Measurements from ENCODE around the gene MEGF6. TPM values are rescaled to one million over a fixed set of nuclear protein-coding genes. Genes with fewer than 3 reads are reported as not detected.

The MEGF6 gene
- total RNA-seq, 1 donor from 2014 or later = 57.1 TPM

DNA sequence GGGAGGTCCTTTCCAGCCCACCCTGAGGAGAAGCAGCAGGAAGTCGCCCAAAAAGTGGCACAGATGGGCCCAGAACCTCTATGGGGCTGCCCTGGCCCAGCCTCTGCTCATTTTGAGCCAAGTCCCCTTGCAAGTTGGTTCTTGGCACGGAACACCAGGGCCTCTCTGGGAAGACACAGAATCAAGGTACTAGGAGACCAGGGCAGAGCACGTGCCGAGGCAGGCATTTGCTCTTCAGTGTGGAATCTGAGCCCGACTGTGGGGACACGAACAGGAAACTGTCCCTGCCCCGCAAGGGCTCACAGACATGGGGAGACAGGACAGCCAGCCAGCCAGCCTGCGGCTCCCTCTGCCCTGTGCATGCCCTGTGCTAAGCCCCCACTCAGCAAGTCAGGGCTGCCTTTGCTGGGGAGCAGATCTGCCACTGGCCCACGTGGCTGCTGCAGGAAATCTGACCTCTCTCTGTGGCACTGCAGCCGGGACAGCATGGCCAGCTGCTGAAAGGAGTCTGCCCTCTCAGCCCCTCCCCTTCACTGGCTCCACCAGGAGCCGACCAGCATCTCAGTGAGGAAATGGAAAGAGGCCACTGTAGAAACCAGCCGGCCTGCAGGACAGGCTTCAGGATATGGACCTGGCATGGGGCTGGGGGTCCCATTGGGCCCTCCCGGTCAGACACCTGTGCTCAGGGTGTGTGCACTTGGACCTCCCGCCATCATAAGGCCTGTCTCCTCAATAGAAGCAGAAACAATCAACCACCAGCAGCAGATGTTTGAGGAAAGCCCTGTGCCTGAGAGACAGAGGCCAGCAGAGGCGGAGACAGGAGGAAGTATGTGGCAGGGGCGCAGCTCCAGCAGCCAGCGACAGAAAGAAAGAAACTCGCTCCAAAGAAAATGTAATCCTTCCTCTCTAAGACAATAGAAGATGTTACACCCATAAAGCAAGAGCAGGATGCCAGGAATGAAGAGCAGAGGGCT is 153.1 kb downstream of the MEGF6 start:
- Histone ChIP-seq H3K27me3 (ENCODE audit: low read depth) (peaks cover 10% of the 10 kb centered on the region), H3K4me3 (no peak overlapping the region), H3K36me3 (no peaks in the 10 kb centered on the region), H3K9me3 (no peaks in the 10 kb centered on the region), H3K4me1 (peaks cover 18% of the 10 kb centered on the region), H3K27ac (no peak overlapping the region)
- DNase-seq (no peak), ATAC-seq (no peak)
- TF ChIP-seq CTCF (IDR thresholded peaks at IDR 0.05) = no peak
- intact Hi-C loops (cut with DNase I) = no loop called here

DNA sequence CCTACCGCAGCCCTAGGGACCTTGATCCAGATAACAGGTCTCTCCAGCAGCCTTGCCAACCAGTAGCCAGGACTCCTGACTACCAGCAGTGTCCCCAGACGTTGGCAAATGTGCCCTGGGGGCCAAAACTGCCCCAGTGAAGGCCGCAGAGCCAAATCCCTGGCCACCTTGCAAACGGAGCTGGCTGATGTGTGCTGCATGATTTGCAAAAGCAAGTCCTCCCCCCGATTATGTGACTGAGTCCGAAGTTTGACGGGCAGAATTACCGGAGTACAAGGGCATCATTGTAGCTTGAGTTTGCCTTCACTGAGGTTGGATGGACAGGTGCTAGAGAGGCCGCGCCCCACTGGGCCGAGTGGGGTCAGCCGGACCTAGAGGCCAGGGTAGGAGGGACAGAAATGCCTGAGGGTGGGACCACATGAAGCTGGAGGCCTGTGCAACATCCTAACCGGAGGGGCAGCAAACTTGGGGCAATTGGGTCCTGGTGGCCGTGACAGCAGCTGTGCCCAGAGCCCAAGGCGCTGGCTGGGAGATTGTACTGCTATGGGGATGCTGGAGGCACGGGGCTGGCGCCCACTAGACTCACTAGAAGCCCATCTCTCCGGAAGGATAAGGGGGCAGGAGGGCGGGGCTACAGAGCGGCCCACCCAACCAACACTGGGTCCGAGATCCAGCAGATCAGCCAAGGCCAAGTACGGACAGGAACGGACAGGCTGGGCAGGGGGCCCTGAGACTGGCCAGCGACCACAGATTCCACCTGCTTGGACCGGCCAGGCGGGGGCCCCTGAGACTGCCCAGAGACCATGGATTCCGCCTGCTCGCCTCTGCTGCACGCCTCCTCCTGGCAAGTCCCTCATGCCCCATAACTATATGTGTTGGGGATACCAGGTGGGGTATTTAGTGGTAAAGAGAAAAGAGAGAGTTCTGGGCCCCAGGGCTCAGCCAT is 154.1 kb downstream of the MEGF6 start:
- no peaks in the 10 kb centered on the region for H3K36me3 ChIP-seq
- no peaks in the 10 kb centered on the region for H3K9me3 ChIP-seq
- H3K4me1 ChIP-seq = peaks cover 21% of the 10 kb centered on the region
- H3K27me3 ChIP-seq (ENCODE audit: low read depth) = peaks cover 17% of the 10 kb centered on the region
- no peak overlapping the region for H3K4me3 ChIP-seq
- intact Hi-C loops (cut with DNase I) = no loop called here
- H3K27ac ChIP-seq = no peak overlapping the region
- ATAC-seq (no peak), DNase-seq (no peak)
- no peak for TF ChIP-seq CTCF (IDR thresholded peaks at IDR 0.05)

DNA sequence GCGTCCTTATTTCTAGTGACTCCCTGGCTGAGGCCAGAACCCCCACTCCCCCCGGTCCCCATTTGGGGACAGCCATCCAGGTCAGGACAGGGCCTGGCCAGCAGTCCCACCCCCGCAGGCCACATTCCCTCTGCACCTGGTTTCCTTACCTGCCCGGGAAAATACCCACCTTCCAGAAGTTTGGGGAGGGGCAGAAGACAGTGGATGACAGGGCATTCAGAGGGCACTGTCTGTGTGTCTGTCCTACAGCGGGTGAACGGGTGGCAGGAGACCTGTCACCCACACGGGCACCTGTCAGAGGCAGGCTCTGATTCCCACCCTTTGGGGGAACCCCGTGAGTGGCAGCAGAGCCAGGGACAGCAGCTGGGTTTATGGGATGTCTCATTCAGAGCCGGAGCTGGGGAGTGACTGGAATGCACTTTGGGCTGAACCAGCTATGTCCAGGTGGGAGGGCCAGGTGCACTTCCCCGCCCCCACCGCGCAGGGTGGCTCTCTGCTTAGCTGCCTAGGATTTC is 154.8 kb downstream of the MEGF6 start:
- no peaks in the 10 kb centered on the region for H3K9me3 ChIP-seq
- TF ChIP-seq CTCF (IDR thresholded peaks at IDR 0.05) = no peak
- peaks cover 21% of the 10 kb centered on the region for H3K4me1 ChIP-seq
- ATAC-seq = no peak
- H3K27ac ChIP-seq = no peak overlapping the region
- no peak for DNase-seq
- no peak overlapping the region for H3K4me3 ChIP-seq
- intact Hi-C loops (cut with DNase I) = no loop called here
- peaks cover 23% of the 10 kb centered on the region for H3K27me3 ChIP-seq (ENCODE audit: low read depth)
- no peaks in the 10 kb centered on the region for H3K36me3 ChIP-seq

- Histone ChIP-seq H3K4me1 (peaks cover 21% of the 10 kb centered on the region), H3K27me3 (ENCODE audit: low read depth) (peaks cover 23% of the 10 kb centered on the region), H3K36me3 (no peaks in the 10 kb centered on the region), H3K27ac (no peak overlapping the region), H3K4me3 (no peak overlapping the region), H3K9me3 (no peaks in the 10 kb centered on the region)
- intact Hi-C loops (cut with DNase I) = no loop called here
- no peak for ATAC-seq
- no peak for DNase-seq
- TF ChIP-seq CTCF (IDR thresholded peaks at IDR 0.05) = no peak
Observed at GRCh38 chr1:3455670-3456448, 155.4 kb downstream of the MEGF6 start.

All from lower lobe of right lung (tissue), 2 donors.